ENCODE measurements around the gene CRAMP1. TPM values are rescaled to one million over a fixed set of nuclear protein-coding genes. Genes with fewer than 3 reads are reported as not detected.
A peak's percentile ranks its signal among the peaks of the same experiment; 100 is the strongest.

CRAMP1 gene
- total RNA-seq, 4 donors from 2014 or later, result 11.6 to 30.6 (median 17.8) TPM

- WGBS, 2 donors, result 2 to 4% methylated on average over 20 of the region's 20 CpGs
- Histone ChIP-seq H3K27me3 (no peaks in the 10 kb centered on the region), H3K4me1 (peaks cover 0 to 59% (median 36%) of the 10 kb centered on the region in 4 donors), H3K36me3 (peaks cover 0 to 12% (median 0%) of the 10 kb centered on the region in 3 donors), H3K9me3 (peaks cover 0 to 2% (median 0%) of the 10 kb centered on the region in 4 donors), H3K27ac (peak overlapping the region in 2 of 4 donors; percentile 81 to 89), H3K4me3 (peak overlapping the region; percentile 55 to 78 (median 72))
- TF ChIP-seq POLR2A (IDR thresholded peaks at IDR 0.05), result no peak
- TF ChIP-seq EP300 (IDR thresholded peaks at IDR 0.05), result no peak
- no peak for TF ChIP-seq CTCF (IDR thresholded peaks at IDR 0.05)
- no peak for DNase-seq (ENCODE audit: low spot score in 2 of 2)
Measured at GRCh38 chr16:1613211-1613622, 1.1 kb downstream of the CRAMP1 start.

- no peak for DNase-seq (ENCODE audit: low spot score in 2 of 2)
- Histone ChIP-seq H3K36me3 (peaks cover 0 to 14% (median 0%) of the 10 kb centered on the region in 3 donors), H3K9me3 (peaks cover 0 to 2% (median 0%) of the 10 kb centered on the region in 4 donors), H3K4me3 (peak overlapping the region; percentile 55 to 78 (median 72)), H3K27me3 (no peaks in the 10 kb centered on the region), H3K27ac (peak overlapping the region in 3 of 4 donors; percentile 11 to 89 (median 33)), H3K4me1 (peaks cover 0 to 60% (median 36%) of the 10 kb centered on the region in 4 donors)
- no peak for TF ChIP-seq EP300 (IDR thresholded peaks at IDR 0.05)
- TF ChIP-seq CTCF (IDR thresholded peaks at IDR 0.05), result no peak
- 1 to 2% methylated on average over 8 to 46 of the region's 72 CpGs for WGBS, 2 donors
Measured at GRCh38 chr16:1613728-1614455, 1.7 kb downstream of the CRAMP1 start.

- WGBS, 2 donors, result 0 to 1% methylated on average over 23 to 46 of the region's 80 CpGs
- no peak for TF ChIP-seq POLR2A (IDR thresholded peaks at IDR 0.05)
- no peak for TF ChIP-seq CTCF (IDR thresholded peaks at IDR 0.05)
- TF ChIP-seq EP300 (IDR thresholded peaks at IDR 0.05), result no peak
- Histone ChIP-seq H3K27ac (peak overlapping the region; percentile 48 to 89 (median 76)), H3K4me3 (peak overlapping the region; percentile 52 to 78 (median 66)), H3K36me3 (peaks cover 0 to 20% (median 0%) of the 10 kb centered on the region in 3 donors), H3K9me3 (peaks cover 0 to 2% (median 0%) of the 10 kb centered on the region in 4 donors), H3K4me1 (peaks cover 0 to 53% (median 34%) of the 10 kb centered on the region in 4 donors), H3K27me3 (no peaks in the 10 kb centered on the region)
- no peak for DNase-seq (ENCODE audit: low spot score in 2 of 2)
Measured at GRCh38 chr16:1614456-1615102, 2.4 kb downstream of the CRAMP1 start.

- Histone ChIP-seq H3K4me1 (peaks cover 0 to 45% (median 28%) of the 10 kb centered on the region in 4 donors), H3K36me3 (peaks cover 0 to 32% (median 0%) of the 10 kb centered on the region in 3 donors), H3K4me3 (no peak overlapping the region), H3K27me3 (no peaks in the 10 kb centered on the region), H3K27ac (peak overlapping the region in 1 of 4 donors; percentile 79), H3K9me3 (peaks cover 0 to 2% (median 0%) of the 10 kb centered on the region in 4 donors)
- WGBS, 2 donors, result 66% methylated on average over 9 of the region's 9 CpGs
- DNase-seq (ENCODE audit: low spot score in 2 of 2), result no peak
- no peak for TF ChIP-seq EP300 (IDR thresholded peaks at IDR 0.05)
- TF ChIP-seq CTCF (IDR thresholded peaks at IDR 0.05), result no peak
- no peak for TF ChIP-seq POLR2A (IDR thresholded peaks at IDR 0.05)
Measured at GRCh38 chr16:1615761-1616160, 3.6 kb downstream of the CRAMP1 start.

- peaks cover 0 to 21% (median 11%) of the 10 kb centered on the region in 4 donors for H3K4me1 ChIP-seq
- H3K27me3 ChIP-seq, result no peaks in the 10 kb centered on the region
- WGBS, 2 donors, result 86 to 90% methylated on average over 15 of the region's 15 CpGs
- H3K27ac ChIP-seq, result no peak overlapping the region
- peaks cover 0 to 53% (median 0%) of the 10 kb centered on the region in 3 donors for H3K36me3 ChIP-seq
- H3K9me3 ChIP-seq, result no peaks in the 10 kb centered on the region
- TF ChIP-seq CTCF (IDR thresholded peaks at IDR 0.05) (no peak), POLR2A (IDR thresholded peaks at IDR 0.05) (no peak), EP300 (IDR thresholded peaks at IDR 0.05) (no peak)
- no peak for DNase-seq (ENCODE audit: low spot score in 2 of 2)
- H3K4me3 ChIP-seq, result no peak overlapping the region
Measured at GRCh38 chr16:1619976-1620375, 7.8 kb downstream of the CRAMP1 start.

Measured in tibial nerve (tissue), 4 donors.